ENCODE data around the gene CGRRF1.

GRCh38 chr14:54471641-54472040 is 38.1 kb upstream of the CGRRF1 start:
- no peak for TF ChIP-seq CTCF (IDR thresholded peaks at IDR 0.05)
- TF ChIP-seq REST (IDR thresholded peaks at IDR 0.05; ENCODE audit: insufficient read depth in 1 of 2, low read depth in 2 of 2, low read length in 1 of 2) = no peak
- no peak for TF ChIP-seq SIN3A (IDR thresholded peaks at IDR 0.05; ENCODE audit: borderline replicate concordance, insufficient read depth, low read depth, low read length)

All from Panc1 (cell line).